GM21576 (cell line): Measurements from ENCODE around the gene OLR1.

ENCODE experiments used
- ATAC-seq: cut with Tn5 transposase; IDR thresholded peaks from one replicate; pipeline ENCODE4 v1.9.1; 2021; ENCODE audit warnings: mild to moderate bottlenecking, moderate library complexity; ENCODE audit not compliant: unreplicated experiment

The OLR1 gene

GRCh38 chr12:10154145-10154496, 17.8 kb downstream of the OLR1 start:
- no peak for ATAC-seq

GRCh38 chr12:10153271-10154144, 18.4 kb downstream of the OLR1 start:
- ATAC-seq, result peak; percentile 66

- no peak for ATAC-seq
Measured at GRCh38 chr12:10151621-10152020, 20.3 kb downstream of the OLR1 start.

GRCh38 chr12:10147714-10148403, 24.1 kb downstream of the OLR1 start:
- peak; percentile 66 for ATAC-seq

GRCh38 chr12:10142976-10143589, 28.8 kb downstream of the OLR1 start:
- ATAC-seq, result no peak

GRCh38 chr12:10140001-10140400, 31.9 kb downstream of the OLR1 start:
- no peak for ATAC-seq

- no peak for ATAC-seq
Measured at GRCh38 chr12:10136637-10137205, 35.2 kb downstream of the OLR1 start.

- no peak for ATAC-seq
Measured at GRCh38 chr12:10135126-10135525, 36.8 kb downstream of the OLR1 start.

GRCh38 chr12:10132850-10133370, 39.0 kb downstream of the OLR1 start:
- no peak for ATAC-seq

- no peak for ATAC-seq
Measured at GRCh38 chr12:10131111-10131690, 40.7 kb downstream of the OLR1 start.

GRCh38 chr12:10130042-10130441, 41.9 kb downstream of the OLR1 start, which contains the start of gene CLEC7A:
Gene CLEC7A, minus strand, starts transcription at chr12:10130199. Its CDS starts 117 bp downstream, at chr12:10130082.
- peak; percentile 81 for ATAC-seq

- ATAC-seq, result no peak
Measured at GRCh38 chr12:10128687-10129086, 43.2 kb downstream of the OLR1 start.

GRCh38 chr12:10126413-10126812, 45.5 kb downstream of the OLR1 start:
- ATAC-seq, result no peak

GRCh38 chr12:10122689-10123088, 49.2 kb downstream of the OLR1 start:
- ATAC-seq, result no peak

- no peak for ATAC-seq
Measured at GRCh38 chr12:10121278-10121677, 50.7 kb downstream of the OLR1 start.

- no peak for ATAC-seq
Measured at GRCh38 chr12:10119066-10119465, 52.9 kb downstream of the OLR1 start.

GRCh38 chr12:10115890-10116289, 56.0 kb downstream of the OLR1 start:
- no peak for ATAC-seq

GRCh38 chr12:10115311-10115710, 56.6 kb downstream of the OLR1 start:
- no peak for ATAC-seq

- no peak for ATAC-seq
Measured at GRCh38 chr12:10113920-10114319, 58.0 kb downstream of the OLR1 start.

- ATAC-seq, result no peak
Measured at GRCh38 chr12:10113075-10113474, 58.9 kb downstream of the OLR1 start.

GRCh38 chr12:10111451-10111850, 60.5 kb downstream of the OLR1 start:
- ATAC-seq, result no peak
